HG02571 (cell line): ENCODE measurements around the gene ATP1A1.

Experiments used
- ATAC-seq: cut with Tn5 transposase; IDR thresholded peaks from one replicate; pipeline ENCODE4 v1.9.1; 2021; ENCODE audit warnings: mild to moderate bottlenecking, moderate library complexity; ENCODE audit not compliant: unreplicated experiment

The ATP1A1 gene

GRCh38 chr1:116372651-116373430, at the start of gene ATP1A1:
TSS of gene ATP1A1 (plus strand) at chr1:116373244. CDS start at chr1:116373512, 268 bp downstream.
- peak; percentile 62 for ATAC-seq

GRCh38 chr1:116323491-116323890, 49.6 kb upstream of the ATP1A1 start:
- no peak for ATAC-seq

- ATAC-seq: no peak
These were observed 48.6 kb upstream of the ATP1A1 start for GRCh38 chr1:116324411-116324810.

DNA sequence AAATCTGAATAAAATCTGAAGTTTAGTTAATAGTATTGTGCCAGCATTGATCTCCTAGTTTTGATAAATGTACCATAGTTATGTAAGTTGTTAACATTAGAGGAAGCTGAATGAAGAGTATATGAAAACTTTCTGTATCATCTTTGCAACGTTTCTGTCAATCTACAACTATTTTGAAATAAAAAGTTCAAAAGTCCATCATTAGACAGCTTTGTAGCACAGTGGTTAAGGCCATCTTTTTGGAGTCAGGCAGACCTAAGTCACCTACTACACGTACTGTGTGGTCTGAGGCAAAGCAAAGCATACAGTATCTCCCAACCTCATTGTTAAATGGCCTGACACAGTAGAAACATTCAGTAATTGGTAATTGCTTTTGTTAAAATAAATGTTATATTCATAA, 47.9 kb upstream of the ATP1A1 start:
- no peak for ATAC-seq

- no peak for ATAC-seq
These were observed 47.1 kb upstream of the ATP1A1 start for GRCh38 chr1:116325922-116326321.

- no peak for ATAC-seq
These were observed 46.6 kb upstream of the ATP1A1 start for GRCh38 chr1:116326486-116326885.

- ATAC-seq: no peak
These were observed 44.4 kb upstream of the ATP1A1 start for GRCh38 chr1:116328671-116329070.

DNA sequence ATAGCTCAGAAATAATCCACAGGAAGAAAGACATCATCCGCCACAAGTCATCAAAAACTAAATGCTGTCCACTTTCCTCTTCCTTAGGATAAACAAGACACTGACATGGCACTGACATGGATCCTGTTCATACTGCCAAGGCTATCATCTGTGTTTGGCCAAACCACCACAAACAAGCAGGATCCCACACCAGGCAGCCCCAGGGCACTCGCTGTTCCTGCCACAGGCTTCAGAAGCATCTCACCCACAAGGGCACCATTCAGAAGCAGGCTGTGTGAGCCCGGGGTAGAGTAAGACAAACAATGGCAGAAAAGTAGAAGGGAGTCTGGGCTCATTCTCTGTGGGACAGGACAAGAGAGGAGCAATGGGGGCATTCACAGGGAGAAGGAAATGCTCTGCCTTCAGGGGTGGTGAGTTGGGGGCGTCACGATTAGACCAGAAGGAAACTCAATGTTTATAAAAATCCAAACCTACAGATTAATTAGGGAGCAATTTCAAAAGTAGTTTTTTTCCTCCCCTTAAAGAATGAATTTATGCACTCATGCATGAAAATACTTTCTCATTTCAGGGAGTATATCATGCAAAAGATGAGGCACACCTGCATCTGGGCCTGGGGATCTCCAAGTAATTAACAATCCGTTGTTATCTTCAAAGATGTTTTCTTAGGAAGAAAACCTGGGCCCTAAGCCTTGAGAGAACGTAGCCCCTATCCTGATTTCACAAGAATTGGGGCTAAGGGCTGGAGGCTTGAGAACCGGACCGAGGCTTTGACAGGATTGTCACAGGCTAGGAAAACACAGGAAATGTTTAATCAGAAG, 43.3 kb upstream of the ATP1A1 start:
- ATAC-seq: no peak

DNA sequence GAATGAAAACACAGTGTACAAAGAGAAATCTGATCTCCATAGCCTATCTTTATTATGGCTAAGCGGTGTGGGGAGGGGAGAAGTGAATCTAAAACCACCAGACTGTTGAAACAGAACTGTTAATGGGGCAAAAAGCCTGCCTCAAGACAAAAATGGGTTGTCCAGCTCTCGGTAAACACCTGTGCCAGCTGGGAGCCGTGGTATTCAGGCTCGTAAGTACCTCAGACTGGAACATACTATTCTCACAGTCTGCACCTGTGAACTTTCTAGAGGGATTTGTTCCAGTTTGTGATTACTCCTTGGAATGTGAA, 42.7 kb upstream of the ATP1A1 start:
- no peak for ATAC-seq

DNA sequence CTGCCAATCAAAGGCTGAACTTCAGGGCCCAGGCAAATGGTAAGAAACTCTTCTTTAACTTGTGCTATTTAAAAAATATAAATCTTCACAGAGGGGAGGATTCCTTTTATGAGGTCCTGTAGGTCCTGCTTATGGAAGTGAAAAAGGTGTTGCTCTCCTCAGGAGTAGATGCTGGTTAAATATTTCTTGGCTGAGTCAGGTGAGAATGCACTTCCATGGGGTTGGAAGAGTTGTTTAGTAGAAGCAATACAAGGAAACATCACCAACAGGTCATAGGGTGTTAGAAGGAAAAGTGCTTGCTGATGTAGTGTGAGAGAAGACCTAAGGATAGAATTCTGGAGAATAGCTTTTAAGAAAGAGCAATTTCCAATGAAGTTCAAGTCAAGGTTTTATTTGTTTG, 42.2 kb upstream of the ATP1A1 start:
- ATAC-seq: no peak

DNA sequence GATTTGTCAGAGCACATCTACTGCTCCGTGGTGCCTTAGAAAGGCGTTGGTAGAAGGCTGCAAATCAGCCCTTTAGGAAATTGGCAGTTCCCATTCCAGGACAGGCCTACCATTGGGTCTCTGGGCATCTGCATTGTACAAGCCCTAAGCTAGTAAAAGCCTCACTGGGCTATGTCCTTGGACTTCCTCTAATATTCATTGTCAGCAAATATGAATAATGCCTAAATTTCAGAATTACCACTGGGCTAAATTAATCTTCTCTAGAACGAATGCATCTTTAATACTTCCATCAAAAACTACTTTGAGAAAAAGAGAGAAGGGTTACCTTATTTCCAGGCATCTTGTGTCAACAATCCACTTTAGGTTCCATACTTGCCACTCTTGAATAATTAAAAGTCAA, 41.5 kb upstream of the ATP1A1 start:
- no peak for ATAC-seq

DNA sequence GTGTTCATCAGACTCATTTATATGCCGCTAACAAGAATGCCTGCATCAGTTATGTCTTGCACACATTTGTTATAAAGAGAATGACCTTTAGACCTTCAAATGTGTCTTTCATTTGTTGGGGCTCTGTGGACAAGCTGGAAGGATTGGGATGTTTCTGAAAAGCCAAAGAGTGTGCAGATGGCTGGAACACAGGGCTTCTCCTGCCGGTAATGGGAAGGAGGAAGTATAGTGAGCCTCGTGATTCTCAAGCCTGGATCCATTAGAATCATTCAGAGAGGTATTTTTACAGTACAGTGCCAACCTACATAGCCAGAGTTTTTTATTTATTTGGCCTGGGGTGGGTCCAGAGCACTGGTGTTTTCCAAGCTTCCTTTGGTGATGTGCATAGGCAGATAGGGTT, 40.6 kb upstream of the ATP1A1 start:
- ATAC-seq: no peak

- no peak for ATAC-seq
These were observed 39.7 kb upstream of the ATP1A1 start for GRCh38 chr1:116333171-116334014.

GRCh38 chr1:116334015-116334547, 39.0 kb upstream of the ATP1A1 start:
- no peak for ATAC-seq

- no peak for ATAC-seq
These were observed 38.0 kb upstream of the ATP1A1 start for GRCh38 chr1:116334868-116335635.

- ATAC-seq: no peak
These were observed 37.0 kb upstream of the ATP1A1 start for GRCh38 chr1:116335850-116336624.

DNA sequence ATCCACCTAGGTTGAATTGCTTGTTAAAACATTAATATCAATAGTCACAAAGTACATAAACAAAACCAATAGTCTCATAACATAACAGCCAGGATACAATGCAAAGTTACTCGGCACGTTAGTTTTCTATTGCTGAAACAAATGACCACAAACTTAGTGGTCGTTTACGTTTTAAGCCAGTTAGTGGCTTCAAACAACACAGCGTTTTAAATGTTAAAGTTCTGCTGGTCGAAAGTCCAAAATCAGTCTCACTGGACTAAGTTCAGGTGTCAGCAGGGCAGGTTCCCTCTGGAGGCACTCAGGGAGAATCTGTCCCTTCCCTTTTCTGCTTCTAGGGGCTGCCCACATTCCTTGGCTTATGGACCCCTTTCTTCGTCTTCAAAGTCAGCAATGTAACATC, 35.6 kb upstream of the ATP1A1 start:
- ATAC-seq: no peak

DNA sequence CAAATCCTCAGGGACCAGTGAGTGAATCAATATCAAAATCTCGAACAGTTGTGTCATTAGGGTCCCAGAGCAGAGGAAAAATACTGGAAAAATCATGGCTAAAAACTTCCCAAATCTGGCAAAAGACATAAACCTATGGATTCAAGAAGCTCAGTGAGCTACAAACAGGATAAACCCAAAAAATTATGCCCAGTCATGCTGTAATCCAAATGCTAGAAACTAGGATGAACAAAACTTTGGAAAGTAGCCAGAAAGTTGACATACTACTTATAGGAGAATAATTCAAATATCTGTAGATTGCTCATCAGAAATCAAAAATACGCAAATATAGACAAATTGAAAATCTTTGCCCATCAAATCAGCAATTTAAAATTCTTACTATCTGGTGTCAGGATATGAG, 34.6 kb upstream of the ATP1A1 start:
- no peak for ATAC-seq

- ATAC-seq: no peak
These were observed 32.4 kb upstream of the ATP1A1 start for GRCh38 chr1:116340506-116341231.
